GM21825 (cell line): ENCODE results near the gene POU2F3.

Experiments
- ATAC-seq: cut with Tn5 transposase; IDR thresholded peaks from one replicate; pipeline ENCODE4 v1.9.1; 2021; ENCODE audit warnings: mild to moderate bottlenecking, moderate library complexity; ENCODE audit not compliant: unreplicated experiment

The POU2F3 gene

DNA sequence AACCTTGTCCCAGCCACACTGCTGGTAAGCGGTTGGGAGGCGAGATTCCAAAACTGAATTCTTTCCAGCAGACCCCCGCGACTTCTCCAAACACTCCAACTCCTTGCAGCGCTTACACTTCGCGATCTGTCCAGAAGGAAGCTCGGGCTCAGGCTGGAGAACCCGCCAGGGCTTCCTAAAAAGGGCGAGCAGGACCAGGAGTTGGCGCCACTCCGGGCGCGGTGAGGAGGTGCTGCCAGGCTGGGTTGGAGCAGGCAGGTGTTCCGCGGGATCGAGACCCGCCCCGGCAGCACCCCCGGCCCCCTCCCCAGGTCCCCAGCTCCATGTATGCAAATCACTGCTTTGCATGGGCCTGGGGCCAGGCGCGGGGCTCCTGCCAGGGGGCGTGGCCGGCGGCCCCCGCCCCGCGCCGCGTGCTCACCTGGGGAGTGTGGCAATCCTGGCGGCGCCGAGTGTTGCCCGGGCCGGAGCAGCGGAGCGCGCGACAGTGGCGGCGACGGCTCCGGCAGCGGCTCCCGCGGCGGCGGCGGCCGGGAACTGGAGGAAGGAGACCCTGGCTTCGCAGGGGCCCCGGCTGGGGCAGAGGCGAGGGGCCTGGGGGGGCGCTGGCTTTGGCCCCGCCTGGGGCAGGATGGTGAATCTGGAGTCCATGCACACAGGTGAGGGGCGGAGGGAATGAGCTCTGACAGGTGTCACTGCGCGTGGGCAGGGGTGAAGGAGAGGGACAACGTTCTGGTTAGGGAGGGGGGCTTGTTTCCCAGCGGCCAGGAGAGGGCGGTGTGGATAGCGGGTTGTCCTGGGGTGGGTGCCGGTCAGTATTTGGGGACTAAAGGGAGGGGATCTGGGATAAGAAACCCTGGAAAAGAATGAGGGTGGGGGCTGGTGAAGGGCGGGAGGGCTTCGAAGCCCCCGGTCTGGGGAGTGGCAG lies at the start of gene POU2F3:
POU2F3 (plus strand) TSS at position 428 of the 928 bp plus-strand sequence; CDS start at position 632, 204 bp downstream.
- no peak for ATAC-seq

DNA sequence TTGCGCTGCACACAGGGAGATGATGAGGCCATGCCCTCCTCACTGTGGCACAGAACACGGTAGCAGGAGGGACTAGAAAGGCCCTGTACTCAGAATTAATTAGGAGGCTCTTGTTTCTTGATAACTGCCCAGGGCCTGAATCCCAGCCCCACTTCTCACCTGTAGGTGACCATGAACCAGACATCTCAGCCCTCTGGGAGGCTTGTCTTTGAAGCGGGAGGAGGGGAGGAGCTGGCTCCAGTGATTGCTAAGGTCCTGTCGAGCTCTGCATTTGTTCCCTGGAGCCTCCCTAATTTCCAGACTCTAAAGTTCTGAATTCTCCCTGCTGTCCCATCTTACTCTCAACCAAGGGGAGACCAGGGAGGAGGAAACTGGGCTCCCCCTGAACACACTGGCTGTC lies 48.9 kb upstream of the POU2F3 start:
- no peak for ATAC-seq

DNA sequence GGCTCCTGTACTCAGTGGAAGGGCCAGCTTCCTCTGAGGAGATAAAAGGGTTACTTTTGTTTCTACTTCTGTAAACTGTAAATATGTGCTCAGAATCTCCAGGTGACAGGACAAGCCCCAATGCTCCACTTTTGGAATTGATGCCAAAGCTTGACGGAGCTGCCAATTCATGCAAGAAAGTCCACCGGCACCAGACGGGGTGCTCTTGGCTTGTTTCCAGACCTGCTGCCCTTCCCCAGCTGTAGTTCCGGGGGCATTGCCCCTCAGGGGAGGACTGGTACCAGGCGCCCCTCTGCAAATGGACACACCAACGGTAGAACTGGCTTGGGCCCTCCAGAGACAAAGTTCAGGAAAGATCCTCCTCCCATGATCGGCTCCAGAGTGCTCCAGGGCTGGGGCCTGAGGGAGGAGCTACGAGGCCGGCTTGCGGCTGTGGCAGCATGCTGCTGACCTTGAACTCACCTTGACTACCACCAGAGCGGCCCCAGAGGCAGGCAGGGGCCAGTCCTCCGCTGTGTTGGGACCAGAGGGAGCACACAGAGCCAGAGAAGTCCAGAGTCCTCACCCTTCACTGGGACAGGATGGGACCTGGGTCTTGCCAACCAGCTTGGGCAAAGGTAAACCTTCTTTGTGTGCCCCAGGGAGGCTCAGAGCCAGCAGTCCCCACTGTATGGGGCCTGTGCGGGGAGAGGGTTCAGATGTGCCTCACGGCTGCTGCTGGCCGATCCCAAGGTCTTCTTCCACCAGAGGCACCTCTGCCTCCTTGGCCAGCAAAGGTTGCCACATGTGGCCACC lies 46.9 kb upstream of the POU2F3 start:
- no peak for ATAC-seq

DNA sequence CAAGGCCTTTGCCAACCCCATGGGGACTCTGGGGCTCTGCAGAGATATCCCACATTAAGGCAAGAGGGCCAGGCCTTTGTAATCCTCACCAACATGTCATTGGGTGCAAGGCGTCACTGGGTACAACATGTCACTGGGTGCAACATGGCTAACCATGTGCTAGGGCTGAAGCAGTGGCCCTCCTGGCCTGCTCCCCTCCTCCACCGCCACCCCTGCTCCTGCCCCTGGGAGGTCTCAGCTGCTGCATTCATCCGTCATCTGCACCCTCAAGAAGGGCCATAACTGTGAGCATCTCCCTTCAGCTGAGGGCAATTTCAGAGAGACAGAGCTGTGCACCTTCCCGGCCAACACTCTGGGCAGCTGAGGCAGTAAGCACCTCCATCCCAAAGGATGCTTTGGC lies 45.8 kb upstream of the POU2F3 start:
- ATAC-seq, result no peak

DNA sequence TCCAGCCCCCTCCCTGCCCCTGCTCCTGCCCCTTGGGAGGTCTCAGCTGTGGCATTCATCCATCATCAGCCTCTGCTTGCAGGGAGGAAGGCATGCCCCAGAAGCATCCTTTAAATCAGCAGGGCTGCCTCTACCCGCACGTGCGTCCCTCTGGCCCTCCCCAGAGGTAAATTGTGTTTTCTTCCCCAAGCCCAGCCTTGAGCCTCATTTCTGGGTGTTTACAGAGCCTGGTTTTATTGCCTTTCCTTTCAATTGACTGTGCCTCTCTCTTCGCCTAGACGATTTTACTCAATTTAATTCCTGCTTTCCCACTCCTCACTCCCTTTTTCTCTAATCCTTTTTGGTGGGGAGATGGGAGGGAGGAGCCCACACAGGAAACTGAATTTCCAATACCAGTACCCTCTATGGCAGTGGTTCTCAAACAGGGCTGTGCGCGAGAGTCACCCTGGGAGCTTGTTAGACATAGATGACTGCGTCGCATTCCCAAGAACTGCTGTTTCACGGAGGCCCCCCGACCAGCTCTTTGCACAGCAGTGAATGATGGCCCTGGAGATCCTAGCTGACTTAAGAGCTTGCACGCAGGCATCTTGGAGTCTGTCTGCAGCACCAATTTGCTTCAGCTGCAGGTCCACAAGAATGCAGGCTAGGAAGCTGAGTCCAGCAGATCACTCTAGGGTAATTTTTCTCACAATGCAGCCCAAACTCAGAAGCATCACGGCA lies 44.2 kb upstream of the POU2F3 start:
- ATAC-seq, result no peak

DNA sequence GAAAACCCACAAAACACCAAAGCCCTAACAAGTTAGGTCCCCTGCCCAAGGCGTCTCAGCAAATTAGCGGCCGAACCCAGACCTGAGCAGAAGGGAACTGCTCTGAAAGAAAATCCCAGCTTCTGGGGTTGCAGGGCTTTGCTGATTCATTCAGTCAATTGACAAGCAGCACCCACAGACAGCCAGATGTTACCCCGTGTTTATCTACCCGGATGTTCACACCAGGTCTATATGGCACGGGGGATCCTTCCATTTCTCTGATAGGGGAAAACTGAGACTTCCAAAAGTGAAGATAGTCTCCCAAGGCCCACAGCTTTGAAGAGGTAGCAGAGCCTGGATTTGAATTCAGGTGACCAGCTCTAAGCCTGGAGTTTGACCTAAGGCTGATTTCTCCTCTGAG lies 43.1 kb upstream of the POU2F3 start:
- no peak for ATAC-seq

DNA sequence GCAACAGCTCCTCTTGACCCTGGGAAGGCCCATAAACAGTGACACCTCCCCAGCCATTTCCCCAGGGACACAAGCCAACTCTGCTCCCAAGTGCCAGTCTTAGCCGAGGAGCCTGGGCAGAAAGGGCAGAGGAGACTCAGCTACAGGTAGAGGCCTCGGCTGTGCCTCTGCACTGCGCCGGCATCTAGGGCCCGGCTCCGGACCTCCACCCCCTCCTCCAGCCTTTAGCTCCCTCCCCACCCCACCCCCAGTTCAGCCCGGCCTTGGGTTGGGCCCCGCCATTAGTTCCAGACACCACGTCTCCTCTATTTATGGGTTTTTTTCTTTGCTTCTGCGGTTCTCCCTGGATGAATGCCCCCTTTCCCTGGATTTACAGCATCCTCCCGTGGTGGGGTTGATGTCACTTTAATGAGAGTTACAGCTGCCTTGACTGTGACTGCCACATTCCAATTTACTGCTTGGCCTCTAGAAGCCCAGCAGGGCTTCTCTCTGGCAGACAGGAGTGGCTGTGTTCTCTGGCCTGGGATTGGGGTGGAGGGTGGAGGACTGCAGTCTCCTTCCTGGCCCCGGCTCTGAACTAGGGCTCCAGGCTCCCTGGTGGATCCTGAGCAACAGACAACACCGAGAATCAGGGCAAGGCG lies 42.6 kb upstream of the POU2F3 start:
- no peak for ATAC-seq

DNA sequence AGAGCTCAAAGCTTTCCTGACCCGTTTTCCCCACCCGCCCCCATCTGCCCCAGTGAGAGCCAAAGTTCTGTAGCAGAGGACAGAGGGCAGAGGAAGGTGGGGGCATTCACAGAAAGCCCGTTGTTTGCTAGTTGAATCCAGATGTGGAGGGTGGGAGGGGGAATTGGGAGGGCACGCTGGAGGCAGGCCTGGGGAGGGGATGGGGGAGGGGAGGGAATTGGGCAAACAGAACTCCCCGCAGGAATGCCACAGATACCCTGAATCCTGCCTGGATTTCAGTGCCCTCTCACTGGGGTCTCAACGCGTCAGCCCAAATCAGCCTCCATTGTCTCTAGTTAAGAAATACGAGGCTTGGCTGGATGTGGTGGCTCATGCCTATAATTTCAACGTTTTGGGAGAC lies 42.0 kb upstream of the POU2F3 start:
- ATAC-seq, result no peak

DNA sequence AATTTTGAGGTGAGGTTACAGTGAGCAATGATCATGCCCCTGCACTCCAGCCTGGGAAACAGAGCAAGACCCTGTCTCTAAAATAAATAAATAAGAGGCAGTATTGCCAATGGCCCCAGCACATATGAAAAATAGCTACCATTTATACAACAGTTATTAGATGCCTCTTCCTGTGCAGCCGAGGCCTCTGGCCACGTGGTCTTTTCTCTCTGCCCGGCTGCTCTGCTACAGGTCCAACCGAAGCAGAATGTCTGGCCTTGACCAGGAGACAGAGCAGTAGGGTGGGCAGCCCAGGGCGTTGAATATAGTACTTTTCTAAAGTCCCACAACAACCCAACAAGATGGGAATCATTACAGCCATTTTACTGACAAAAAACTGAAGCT lies 41.5 kb upstream of the POU2F3 start:
- ATAC-seq, result no peak

DNA sequence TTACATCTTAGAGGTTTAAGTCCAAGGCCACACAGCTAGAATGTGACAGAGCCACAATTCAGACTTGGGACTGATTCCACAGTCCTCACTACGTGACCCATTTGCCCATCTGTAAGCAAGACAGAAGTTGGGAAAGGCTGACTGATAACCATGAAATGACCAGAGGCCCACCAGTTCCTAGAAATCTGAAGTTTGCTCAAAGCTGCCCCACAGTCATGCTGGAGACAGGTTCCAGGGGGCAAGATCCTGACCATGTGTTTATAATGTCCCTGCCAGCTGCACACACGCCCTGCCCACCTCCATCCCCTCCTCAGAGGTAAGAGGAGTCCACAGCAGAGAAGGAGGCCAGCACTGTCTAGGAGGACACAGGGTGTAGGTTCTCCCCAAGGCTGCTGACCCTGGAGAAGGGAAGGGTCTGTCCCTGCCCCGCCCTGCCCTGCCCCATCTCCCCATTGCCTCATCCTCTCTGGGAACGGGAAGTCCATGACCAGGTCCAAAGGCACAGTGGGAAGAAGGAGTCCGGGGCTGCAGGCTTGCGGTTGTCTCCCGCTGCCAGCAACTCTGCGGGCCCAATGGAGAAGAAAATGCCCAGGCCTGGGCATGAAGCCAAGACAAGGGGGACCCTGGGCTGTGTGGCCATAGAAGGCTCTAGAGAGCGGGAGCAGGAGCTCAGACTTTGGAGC lies 41.0 kb upstream of the POU2F3 start:
- ATAC-seq, result no peak

DNA sequence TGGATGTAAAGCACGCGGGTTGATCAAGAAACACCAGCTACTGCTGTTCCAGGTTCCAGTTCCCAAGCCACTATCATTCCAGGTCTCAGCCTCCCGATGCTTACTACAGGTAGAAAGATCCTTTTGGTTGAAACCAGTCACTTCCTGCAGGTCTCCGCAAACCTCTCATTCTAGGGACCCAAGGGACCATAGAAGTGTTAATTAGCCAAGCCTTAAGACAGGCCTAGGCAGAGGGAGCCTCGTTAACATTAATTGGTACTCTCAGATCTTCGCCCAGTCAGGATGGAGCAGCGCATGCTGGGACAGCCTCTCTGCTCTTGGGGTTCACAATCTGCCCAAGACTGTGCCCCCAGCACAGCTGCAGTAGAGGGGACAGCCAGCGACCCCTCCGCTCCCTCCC lies 40.3 kb upstream of the POU2F3 start:
- ATAC-seq, result no peak

DNA sequence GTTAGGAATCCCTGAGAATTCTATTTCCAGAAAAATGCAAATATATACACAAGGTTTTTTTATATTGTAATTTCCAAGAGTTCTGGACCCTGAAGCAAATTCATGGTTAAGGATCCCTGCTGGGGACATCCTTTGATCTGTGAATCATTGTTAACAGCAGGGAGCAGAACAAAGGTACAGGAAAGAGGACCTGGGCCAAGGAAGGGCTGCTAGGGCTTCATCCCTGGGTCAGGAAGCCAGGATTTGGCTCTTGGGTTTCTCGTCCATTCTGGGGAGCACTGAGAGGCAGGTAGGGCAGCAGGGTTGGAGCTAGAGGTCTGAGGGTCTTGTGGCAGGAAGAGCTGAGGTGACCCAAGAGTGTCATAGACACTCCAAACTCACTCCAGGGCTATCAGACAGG lies 39.3 kb upstream of the POU2F3 start:
- ATAC-seq, result no peak

DNA sequence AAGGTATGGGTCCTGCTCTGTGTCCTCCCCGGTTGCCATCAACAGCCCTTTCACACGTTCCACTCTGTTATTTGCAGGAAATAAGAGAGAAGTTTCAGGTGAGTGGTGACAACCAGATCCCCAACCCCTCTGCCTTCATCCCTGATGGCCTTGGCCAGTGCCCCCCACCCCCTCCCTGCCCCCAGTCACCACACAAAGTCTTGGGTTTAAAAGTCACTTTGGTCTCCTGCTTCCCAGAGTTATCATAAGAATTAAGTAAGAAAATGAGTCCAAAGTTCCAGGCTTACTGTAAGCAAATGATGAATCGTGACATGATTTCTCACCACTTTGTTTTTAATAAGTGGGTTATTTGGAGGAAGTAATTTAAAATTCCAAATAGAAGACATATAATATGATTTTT lies 38.3 kb upstream of the POU2F3 start:
- no peak for ATAC-seq

DNA sequence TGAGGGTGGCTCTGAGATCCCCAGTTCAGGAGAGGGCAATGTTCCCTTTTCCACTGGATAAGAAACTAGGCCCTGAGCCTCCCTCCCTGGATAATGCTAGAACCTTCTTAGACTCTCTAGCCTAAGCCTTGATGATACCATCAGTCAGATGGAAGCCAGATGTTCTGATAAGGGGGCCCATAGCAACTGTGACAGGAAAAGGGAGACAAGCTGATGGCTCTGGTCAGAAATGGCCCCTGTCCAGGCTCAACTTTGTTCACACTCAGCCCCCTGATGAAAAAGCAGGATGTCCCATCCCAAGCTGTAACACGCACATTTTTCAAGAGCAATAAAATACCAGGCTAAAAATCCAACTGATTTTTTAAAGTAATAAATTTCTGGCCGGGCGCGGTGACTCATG lies 36.3 kb upstream of the POU2F3 start:
- no peak for ATAC-seq

DNA sequence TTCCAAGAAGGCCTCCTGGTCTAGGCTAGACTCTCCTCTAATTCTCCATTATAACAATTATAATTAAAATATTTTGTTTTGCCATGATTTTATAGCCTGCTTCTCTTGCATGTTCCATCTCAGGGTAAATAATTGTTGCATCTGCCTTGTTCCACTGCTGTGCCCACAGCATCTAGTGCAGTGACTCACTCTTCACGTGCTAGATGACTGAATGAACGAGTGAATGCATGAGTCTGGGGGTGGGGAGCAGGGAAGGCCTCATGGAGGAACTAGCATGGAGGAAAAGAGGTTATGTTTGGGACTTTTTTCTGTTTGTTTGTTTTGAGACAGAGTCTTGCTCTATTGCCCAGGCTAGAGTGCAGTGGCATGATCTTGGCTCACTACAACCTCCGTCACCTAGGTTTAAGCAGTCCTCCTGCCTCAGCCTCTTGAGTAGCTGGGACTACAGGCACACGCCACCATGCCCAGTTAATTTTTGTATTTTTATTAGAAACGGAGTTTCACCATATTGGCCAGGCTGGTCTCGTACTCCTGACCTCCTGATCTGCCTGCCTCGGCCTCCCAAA lies 34.3 kb upstream of the POU2F3 start:
- ATAC-seq, result no peak

DNA sequence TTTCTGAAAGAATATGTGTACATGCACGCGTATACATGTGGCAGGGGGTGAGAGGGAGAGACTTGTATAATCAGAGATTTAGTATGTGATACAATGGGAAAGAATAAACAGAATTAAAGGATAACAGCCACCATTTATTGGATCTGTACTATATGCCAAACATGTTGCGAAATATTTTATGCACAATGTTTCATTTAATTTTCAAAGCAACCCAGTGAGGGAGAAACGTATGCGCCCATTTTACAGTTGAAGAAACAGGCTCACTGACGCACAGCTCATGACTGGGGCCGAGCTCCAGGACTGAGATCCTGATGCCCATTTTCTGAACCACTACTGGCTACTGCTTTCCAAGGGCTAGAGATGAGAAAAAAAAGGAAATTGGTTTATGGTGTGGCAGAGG lies 32.4 kb upstream of the POU2F3 start:
- no peak for ATAC-seq

DNA sequence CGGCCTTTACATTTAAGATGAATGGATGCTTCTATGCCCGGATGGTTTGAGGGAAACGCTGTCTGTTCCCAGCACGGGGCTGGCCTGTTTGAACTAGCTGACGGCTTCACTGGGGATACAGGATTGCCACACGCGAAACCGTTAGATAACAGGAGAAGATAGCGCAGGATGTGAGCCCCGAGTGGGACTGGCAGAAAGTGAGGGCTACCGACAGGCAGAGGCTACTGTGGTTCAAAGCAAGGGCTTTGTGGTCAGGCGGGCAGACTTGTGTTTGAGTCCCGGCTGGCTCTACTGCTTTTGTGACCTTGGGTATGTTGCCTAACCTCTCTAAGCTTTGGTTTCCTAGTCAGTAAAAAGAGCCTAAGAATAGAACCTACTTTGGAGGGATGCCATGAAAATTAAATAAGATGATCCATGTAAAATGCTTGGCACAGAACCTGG lies 31.9 kb upstream of the POU2F3 start:
- ATAC-seq, result no peak

DNA sequence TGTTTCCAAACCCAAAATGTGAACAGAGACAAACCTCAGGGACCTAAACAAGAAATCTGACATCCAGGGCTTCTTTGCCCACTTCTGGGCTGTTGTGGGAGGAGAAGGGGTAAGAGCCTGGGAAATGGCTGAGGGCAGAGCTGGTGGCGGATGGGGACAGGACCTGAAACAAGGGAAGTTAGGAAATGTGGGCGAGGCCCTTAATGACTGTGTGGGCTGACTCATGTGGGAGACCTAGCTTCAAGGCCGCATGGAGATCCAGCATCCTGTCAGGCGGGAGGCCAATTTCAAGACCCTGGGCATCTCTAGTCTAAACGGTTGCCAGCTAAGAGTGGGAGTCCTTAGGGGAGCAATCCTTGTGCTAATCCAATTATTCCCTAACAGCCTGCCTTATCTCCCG lies 31.2 kb upstream of the POU2F3 start:
- no peak for ATAC-seq

DNA sequence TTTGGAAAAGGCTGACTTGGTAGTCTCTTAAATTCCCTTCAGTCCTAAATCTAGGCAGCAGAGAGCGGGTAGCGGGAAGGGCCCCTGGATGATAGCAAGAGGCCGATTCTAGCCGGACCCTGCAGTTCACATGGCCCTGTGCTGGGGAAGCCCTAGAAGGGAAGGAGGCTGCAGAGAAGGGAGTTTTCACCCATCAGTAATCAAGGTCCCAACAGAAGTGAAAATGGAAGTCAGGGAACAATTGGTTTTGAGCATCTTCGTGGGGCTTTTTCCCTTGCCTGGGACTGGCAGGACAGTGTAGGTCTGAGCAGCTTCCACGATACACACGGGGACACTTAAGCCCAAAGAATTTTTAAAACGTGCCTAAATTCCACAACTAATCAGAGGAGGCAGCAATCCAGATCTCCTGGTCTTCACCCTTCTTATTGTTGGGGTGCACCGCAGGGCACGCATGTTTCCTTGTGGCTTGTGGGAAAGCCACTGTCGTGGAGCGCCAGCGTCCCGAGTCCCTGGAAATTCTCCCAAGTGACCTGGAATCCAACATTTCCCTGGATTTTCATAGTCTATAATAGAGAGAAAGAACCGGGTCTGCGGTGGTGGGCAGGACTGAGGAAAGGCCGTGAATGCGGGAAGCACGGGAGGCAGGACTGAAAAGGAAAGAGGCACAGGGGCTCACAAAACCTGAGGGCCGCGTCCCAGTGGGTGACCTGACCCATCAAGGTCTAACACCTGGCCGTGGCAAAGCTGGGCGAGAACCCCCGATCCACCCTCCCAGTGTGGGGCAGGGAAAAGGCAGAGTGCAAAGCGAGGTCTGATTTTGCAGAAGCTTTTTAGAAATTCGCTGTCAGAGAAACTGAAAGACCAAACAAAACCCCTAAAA lies 30.0 kb upstream of the POU2F3 start:
- ATAC-seq, result no peak
